ENCODE results near the gene TMEM134.

TMEM134 gene

DNA sequence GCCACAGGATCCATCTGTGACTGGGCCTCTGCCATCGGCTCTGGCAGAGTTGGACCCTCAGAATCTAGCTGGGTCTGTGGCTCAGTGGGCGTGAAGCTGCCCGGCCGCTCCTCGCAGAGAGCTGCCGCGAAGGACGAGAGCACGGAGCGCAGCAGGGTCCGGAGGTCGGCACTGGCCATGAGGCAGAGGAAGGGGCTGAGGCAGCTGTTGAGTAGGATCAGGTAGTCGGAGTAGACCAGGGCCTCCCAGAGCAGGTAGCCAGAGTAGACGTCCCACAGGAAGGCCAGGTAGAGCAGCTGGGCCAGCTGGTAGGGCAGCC is 17.4 kb downstream of the TMEM134 start:
- no peak overlapping the region for H3K4me3 ChIP-seq (ENCODE audit: low read length)
- TF ChIP-seq, protein P1, sequence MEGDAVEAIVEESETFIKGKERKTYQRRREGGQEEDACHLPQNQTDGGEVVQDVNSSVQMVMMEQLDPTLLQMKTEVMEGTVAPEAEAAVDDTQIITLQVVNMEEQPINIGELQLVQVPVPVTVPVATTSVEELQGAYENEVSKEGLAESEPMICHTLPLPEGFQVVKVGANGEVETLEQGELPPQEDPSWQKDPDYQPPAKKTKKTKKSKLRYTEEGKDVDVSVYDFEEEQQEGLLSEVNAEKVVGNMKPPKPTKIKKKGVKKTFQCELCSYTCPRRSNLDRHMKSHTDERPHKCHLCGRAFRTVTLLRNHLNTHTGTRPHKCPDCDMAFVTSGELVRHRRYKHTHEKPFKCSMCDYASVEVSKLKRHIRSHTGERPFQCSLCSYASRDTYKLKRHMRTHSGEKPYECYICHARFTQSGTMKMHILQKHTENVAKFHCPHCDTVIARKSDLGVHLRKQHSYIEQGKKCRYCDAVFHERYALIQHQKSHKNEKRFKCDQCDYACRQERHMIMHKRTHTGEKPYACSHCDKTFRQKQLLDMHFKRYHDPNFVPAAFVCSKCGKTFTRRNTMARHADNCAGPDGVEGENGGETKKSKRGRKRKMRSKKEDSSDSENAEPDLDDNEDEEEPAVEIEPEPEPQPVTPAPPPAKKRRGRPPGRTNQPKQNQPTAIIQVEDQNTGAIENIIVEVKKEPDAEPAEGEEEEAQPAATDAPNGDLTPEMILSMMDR (conservative IDR thresholded peaks at IDR 0.05; ENCODE audit: low read depth, low read length) = no peak
- no peak for DNase-seq (ENCODE audit: low read depth)

DNA sequence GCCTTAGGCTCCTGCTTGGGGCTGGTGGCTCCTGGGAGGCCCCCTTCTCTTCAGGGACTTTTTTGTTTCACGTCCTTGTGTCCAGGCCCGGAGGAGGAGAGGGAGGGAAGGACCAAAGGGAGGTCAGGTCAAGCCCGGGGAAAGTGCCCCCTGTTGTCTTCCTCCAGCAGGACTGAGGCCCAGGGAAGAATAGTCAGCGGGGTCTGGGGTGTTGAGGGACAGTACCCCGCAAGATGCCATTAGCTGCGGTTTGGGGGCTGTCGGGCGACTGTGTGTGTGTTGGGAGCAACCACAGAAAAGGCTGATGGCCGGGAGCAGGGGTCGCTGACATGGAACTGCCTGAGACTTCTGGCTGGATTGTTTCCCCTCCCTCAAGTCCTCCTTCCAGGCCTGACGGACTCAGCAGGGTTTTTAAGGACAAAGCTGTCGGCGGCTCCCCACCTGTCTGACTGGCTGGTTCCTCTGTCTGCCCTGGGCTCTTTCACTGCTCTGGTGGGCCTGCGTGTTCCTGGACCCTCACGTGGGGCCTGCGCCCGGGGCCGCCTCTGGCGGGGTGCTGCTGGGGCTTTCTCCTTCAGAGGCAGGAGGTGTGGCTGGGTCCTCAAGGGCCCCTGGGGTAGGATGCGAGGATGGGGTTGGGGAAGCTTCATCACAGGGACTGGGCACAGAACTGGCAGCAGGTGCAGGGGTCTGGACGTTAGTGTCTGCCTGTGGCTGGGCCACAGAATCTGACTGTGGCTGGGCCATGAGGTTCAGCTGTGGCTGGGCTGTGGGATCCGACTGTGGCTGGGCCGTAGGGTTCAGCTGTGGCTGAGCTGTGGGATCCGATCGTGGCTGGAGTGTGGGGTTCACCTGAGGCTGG is 18.0 kb downstream of the TMEM134 start:
- TF ChIP-seq, protein P1 (conservative IDR thresholded peaks at IDR 0.05; ENCODE audit: low read depth, low read length) = no peak
- no peak overlapping the region for H3K4me3 ChIP-seq (ENCODE audit: low read length)
- no peak for DNase-seq (ENCODE audit: low read depth)

DNA sequence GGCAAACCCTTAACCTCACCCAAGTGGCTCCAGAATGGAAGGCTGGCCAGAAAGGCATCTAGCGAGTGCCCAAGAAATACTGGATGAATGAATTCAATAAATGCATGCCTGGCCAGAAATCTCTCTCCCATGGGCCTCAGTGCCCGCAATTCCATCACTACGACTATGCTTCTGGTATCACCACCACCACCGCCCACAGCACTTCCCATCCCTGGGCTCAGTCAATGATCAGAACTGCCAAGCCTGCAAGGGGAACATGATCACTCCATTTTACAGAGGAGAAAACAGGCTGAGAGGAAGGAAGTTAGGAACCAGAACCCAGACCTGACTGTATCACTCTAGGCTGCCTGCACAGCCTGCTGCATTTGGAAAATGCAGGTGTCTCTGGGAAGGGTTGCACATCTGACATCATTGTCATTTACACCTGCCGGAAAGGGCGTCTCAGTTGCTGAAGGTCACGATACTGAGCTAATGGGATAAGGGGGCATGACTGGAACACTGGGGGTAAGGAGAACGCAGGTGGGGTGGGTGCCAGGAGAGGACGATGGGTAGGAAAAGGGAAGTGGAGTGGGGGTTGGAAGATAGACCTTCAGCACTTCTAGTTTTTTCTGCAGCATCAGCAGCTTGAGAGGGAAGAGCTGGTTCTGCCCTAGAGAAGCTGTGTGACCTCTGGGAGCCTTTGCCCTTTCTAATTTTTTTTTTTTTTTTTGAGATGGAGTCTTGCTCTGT is 19.8 kb downstream of the TMEM134 start:
- no peak for DNase-seq (ENCODE audit: low read depth)
- H3K4me3 ChIP-seq (ENCODE audit: low read length) = no peak overlapping the region
- TF ChIP-seq, protein P1 (conservative IDR thresholded peaks at IDR 0.05; ENCODE audit: low read depth, low read length) = no peak

DNA sequence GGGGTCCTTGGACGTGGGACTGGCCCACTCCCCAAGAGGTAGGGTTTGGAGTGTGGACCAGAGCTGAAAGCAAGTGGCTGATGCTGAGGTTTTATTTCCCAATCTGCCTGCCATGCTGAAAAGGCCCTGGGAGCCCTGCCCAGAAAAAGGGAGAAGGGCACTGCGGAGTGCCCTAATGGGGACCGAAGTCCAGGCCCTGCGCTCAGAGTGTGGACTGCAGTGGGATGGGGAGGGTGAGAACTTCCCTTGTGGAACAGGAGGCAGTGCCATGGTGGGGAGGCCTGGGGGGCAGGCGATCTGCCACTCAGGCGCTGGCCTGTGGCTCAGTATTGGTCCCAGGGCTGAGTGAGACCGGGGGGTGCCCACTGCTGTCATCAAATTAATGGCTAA is 20.8 kb downstream of the TMEM134 start:
- DNase-seq (ENCODE audit: low read depth) = no peak
- no peak overlapping the region for H3K4me3 ChIP-seq (ENCODE audit: low read length)
- TF ChIP-seq, protein P1 (conservative IDR thresholded peaks at IDR 0.05; ENCODE audit: low read depth, low read length) = no peak

DNA sequence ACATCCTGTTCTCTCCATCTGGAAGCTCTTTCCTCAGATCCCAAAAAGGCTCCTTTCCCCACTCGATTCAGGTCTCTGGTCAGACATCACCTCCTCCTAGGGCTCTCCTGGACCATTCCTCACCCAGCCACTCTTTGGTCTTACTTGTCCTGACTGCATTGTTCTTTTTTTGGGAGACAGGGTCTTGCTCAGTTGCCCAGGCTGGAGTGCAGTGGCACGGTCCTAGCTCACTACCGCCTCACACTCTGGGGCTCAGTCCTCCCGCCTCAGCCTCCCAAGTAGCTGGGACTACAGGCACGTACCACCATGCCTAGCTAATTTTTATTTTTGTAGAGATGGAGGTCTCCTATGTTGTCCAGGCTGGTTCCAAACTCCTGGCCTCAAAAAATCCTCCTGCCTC is 23.5 kb downstream of the TMEM134 start:
- DNase-seq (ENCODE audit: low read depth) = no peak
- no peak overlapping the region for H3K4me3 ChIP-seq (ENCODE audit: low read length)
- TF ChIP-seq, protein P1 (conservative IDR thresholded peaks at IDR 0.05; ENCODE audit: low read depth, low read length) = no peak

DNA sequence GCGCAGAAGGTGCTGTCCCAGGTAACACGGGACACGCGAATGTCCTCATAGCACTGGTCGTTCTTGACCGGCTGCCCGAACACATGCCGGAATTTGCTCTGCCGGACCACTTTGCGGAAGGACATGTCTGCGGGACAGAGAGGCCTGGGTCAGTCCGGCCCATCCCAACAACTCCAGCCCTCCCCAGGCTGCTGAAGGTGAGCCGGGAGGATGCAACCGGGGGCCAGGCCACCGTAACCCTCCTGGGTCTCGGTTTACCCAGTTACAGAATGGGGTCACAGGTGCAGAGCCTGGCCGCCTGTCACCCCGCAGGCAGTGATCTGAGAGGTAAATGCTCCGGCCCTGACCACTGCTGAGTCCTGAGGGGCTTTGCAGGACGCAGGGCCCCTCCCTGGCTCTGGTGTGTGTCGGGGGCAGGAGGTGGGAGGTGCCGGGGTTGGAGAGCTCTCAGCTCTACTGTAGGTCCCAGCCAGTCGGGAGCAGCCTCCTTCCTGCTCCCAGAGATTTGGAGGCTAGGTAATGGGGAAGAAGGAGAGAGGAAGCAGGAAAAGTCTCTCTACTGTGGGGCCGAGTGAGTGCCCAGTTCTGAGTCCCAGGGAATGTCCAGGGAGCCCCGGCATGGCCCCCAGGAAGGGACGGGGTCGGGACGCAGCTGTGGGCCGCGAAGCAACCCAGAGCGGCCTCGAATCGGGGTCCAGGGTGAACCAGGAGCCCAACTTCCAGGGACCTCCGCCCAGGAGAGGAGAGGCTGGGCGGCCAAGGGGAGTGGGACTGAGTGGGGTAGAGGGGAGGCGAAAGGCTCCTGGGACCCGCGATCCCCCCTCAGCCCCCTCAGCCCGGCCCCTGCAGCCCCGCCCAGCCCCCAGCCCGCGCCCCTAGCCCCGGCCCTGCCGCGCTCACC is 26.3 kb downstream of the TMEM134 start:
- TF ChIP-seq, protein P1 (conservative IDR thresholded peaks at IDR 0.05; ENCODE audit: low read depth, low read length) = no peak
- no peak for DNase-seq (ENCODE audit: low read depth)
- H3K4me3 ChIP-seq (ENCODE audit: low read length) = peak overlapping the region; percentile 78
